GM19467 (cell line): ENCODE data around the gene SH3TC2.

ENCODE experiments used
- ATAC-seq: cut with Tn5 transposase; IDR thresholded peaks from one replicate; pipeline ENCODE4 v1.9.1; 2021; ENCODE audit warnings: mild to moderate bottlenecking, moderate library complexity; ENCODE audit not compliant: unreplicated experiment

Gene SH3TC2

GRCh38 chr5:149061341-149061740, 1.5 kb downstream of the SH3TC2 start:
- no peak for ATAC-seq

- no peak for ATAC-seq
These were observed 2.5 kb downstream of the SH3TC2 start for GRCh38 chr5:149060325-149060724.

- ATAC-seq: no peak
These were observed 6.2 kb downstream of the SH3TC2 start for GRCh38 chr5:149056616-149057165.

- ATAC-seq: no peak
These were observed 8.4 kb downstream of the SH3TC2 start for GRCh38 chr5:149054416-149054815.

GRCh38 chr5:149053072-149053695, 9.7 kb downstream of the SH3TC2 start:
- ATAC-seq: no peak

- no peak for ATAC-seq
These were observed 13.5 kb downstream of the SH3TC2 start for GRCh38 chr5:149049371-149049781.

- ATAC-seq: no peak
These were observed 14.1 kb downstream of the SH3TC2 start for GRCh38 chr5:149048811-149049210.

GRCh38 chr5:149047462-149047861, 15.4 kb downstream of the SH3TC2 start:
- no peak for ATAC-seq

- ATAC-seq: no peak
These were observed 16.5 kb downstream of the SH3TC2 start for GRCh38 chr5:149046196-149046829.

- no peak for ATAC-seq
These were observed 17.8 kb downstream of the SH3TC2 start for GRCh38 chr5:149045089-149045460.

GRCh38 chr5:149044453-149045088, 18.3 kb downstream of the SH3TC2 start:
- no peak for ATAC-seq

- no peak for ATAC-seq
These were observed 19.2 kb downstream of the SH3TC2 start for GRCh38 chr5:149043641-149044040.

GRCh38 chr5:149042865-149043264, 20.0 kb downstream of the SH3TC2 start:
- no peak for ATAC-seq

GRCh38 chr5:149041242-149041641, 21.6 kb downstream of the SH3TC2 start:
- ATAC-seq: no peak

- ATAC-seq: no peak
These were observed 22.4 kb downstream of the SH3TC2 start for GRCh38 chr5:149040421-149040820.

- ATAC-seq: no peak
These were observed 23.4 kb downstream of the SH3TC2 start for GRCh38 chr5:149039506-149039905.

GRCh38 chr5:149038336-149039080, 24.4 kb downstream of the SH3TC2 start:
- no peak for ATAC-seq

- ATAC-seq: no peak
These were observed 25.0 kb downstream of the SH3TC2 start for GRCh38 chr5:149037817-149038216.

GRCh38 chr5:149036970-149037369, 25.9 kb downstream of the SH3TC2 start:
- ATAC-seq: no peak

- ATAC-seq: no peak
These were observed 26.7 kb downstream of the SH3TC2 start for GRCh38 chr5:149036168-149036567.

- peak; percentile 88 for ATAC-seq
These were observed 27.5 kb downstream of the SH3TC2 start for GRCh38 chr5:149035372-149035790.
